Activated naive CD8-positive, alpha-beta T cell treated with anti-CD3 and anti-CD28 coated beads, Interleukin-2, amount 10 ng/mL, durations not matched to agents 7 days and 5 days (primary cell): Measurements from ENCODE around the gene PEF1. TPM values are rescaled to one million over a fixed set of nuclear protein-coding genes. Genes with fewer than 3 reads are reported as not detected.

Source experiments
- ATAC-seq: fragments of 150-1000 bp; cut with Tn5 transposase; one replicate; pipeline ENCODE4 v1.10.0; 2021; ENCODE audit warnings: low read depth, moderate library complexity
- POLR2A ChIA-PET: fragments of 350-600 bp; sonication (Branson Sonifier 250); formaldehyde crosslinking; loops from one replicate; lab custom pipeline; 2021; ENCODE audit warnings: antibody characterized with exemption; lab: Charles Lee
- DNase-seq: peaks from one replicate; pipeline ENCODE4 v3.0.0; 2021
- H3K27ac Mint-ChIP-seq: one replicate; pipeline ENCODE4 v1.8.0; 2022; ENCODE audit warnings: mild to moderate bottlenecking, mixed read lengths
- H3K27me3 Mint-ChIP-seq: one replicate; pipeline ENCODE4 v1.8.0; 2022; ENCODE audit warnings: mild to moderate bottlenecking, moderate library complexity, mixed read lengths
- H3K36me3 Mint-ChIP-seq: one replicate; pipeline ENCODE4 v1.8.0; 2021; ENCODE audit warnings: mild to moderate bottlenecking, mixed read lengths
- H3K4me1 Mint-ChIP-seq: one replicate; pipeline ENCODE4 v1.8.0; 2021; ENCODE audit warnings: mixed read lengths
- H3K4me3 Mint-ChIP-seq: one replicate; pipeline ENCODE4 v1.8.0; 2022; ENCODE audit warnings: mild to moderate bottlenecking, moderate library complexity, mixed read lengths
- H3K9me3 Mint-ChIP-seq: one replicate; pipeline ENCODE4 v1.8.0; 2021; ENCODE audit warnings: mixed read lengths
- total RNA-seq, 2 experiments: library from RNA; stranded (reverse); gene quantifications; one replicate each; pipeline ENCODE4 v1.2.3, GENCODE V29; 2021

PEF1 gene, protein sequence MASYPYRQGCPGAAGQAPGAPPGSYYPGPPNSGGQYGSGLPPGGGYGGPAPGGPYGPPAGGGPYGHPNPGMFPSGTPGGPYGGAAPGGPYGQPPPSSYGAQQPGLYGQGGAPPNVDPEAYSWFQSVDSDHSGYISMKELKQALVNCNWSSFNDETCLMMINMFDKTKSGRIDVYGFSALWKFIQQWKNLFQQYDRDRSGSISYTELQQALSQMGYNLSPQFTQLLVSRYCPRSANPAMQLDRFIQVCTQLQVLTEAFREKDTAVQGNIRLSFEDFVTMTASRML
- 10 to 100 TPM; 47.2 TPM for total RNA-seq

DNA sequence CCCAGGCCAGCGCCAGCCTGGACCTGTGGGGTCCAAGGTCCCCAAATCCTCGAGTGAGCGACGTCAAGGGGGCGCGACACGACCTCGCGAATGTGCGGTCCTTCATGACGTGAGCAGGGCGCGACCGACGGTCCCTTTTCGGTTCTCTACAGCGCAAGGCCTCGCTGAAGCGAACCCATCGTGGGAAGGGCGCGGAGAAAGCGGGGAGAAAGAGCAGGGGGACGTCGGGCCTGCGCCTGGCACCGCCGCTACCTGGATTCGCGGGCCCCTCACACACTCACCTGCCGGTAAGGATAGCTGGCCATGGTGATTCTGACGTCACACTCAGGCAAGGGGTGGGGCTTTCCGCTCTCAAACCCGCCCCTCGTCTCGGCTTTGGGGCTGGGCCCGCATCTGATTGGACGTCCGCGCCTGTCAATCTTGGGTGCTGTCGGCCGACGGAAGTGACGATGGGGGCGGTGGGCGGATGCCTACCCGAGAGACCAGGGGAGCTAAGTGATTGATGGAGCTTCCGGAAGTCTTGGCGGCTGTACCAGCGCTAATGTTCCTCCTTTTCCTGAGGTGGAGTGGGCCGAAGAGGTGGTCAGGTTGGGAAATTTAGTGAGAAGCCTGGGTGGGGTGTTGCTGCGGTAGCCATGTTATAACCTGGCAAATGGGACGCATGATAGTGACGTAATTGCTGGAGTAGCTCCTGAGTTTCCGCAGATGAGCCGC lies at the start of gene PEF1:
TSS of gene PEF1 (minus strand) at position 317 of the 714 bp plus-strand sequence. CDS start at position 305, 12 bp downstream.
- H3K36me3 Mint-ChIP-seq: peaks cover 3% of the 10 kb centered on the region
- H3K9me3 Mint-ChIP-seq: no peaks in the 10 kb centered on the region
- ATAC-seq: peak; percentile 86
- peak within 1 kb of the TSS; percentile 99 for H3K27ac Mint-ChIP-seq
- no peaks in the 10 kb centered on the region for H3K27me3 Mint-ChIP-seq
- peaks cover 24% of the 10 kb centered on the region for H3K4me1 Mint-ChIP-seq
- H3K4me3 Mint-ChIP-seq: peak within 1 kb of the TSS; percentile 92
- POLR2A ChIA-PET: interaction anchor here (0.6 to 1.8 kb wide), 15 partner anchors 8 to 557 kb away, joined by 3 to 8 read pairs (median 3); partner anchors contain the start of genes PTP4A2, SNRNP40, TMEM39B and ZCCHC17
- DNase-seq: peak; percentile 99

DNA sequence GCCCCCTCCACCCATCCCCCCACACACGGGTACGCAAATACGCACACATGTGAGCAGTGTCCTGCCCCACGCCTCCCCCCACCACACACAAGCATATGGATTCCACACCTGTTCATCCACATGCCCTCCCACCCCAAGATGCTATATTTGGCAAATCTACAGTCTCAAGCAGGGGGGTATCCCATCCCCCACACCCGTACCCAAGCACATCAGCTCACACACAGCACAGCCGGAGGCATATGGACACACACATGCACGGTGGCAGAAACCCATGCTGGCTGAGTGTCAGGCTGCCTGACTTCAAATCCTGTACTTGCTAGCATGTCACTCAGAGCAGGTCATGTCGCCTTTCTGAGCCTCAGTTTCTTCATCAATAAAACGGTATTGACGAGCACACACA lies 48.6 kb upstream of the PEF1 start:
- ATAC-seq: no peak
- no peak for DNase-seq
- POLR2A ChIA-PET: no interaction called here
- Mint-ChIP-seq H3K4me3 (no peak overlapping the region), H3K27ac (no peak overlapping the region), H3K4me1 (peaks cover 3% of the 10 kb centered on the region), H3K36me3 (no peaks in the 10 kb centered on the region), H3K27me3 (peaks cover 4% of the 10 kb centered on the region), H3K9me3 (no peaks in the 10 kb centered on the region)

DNA sequence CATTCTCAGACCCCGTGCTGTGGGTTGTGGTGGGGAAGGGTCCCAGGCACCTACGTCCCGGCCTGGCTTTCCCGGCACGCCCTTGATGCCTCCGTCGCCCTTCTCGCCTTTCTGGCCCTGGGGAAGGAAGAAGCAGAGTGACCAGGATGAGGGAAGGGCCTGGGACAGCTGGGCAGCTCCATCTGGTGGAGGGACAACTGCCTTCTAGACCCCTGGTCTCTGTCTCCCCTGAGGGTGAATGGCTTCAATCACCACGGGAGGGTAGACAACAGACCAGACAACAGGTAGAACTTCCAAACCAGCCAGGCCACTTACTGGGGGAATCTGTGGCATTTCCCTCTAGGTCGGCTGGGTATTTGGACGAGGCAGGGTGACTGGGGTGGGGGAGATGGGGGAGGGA lies 47.3 kb upstream of the PEF1 start:
- no peak overlapping the region for H3K27ac Mint-ChIP-seq
- peaks cover 7% of the 10 kb centered on the region for H3K27me3 Mint-ChIP-seq
- no peaks in the 10 kb centered on the region for H3K9me3 Mint-ChIP-seq
- H3K4me1 Mint-ChIP-seq: peaks cover 3% of the 10 kb centered on the region
- ATAC-seq (no peak), DNase-seq (no peak)
- H3K36me3 Mint-ChIP-seq: no peaks in the 10 kb centered on the region
- H3K4me3 Mint-ChIP-seq: no peak overlapping the region
- POLR2A ChIA-PET: no interaction called here

DNA sequence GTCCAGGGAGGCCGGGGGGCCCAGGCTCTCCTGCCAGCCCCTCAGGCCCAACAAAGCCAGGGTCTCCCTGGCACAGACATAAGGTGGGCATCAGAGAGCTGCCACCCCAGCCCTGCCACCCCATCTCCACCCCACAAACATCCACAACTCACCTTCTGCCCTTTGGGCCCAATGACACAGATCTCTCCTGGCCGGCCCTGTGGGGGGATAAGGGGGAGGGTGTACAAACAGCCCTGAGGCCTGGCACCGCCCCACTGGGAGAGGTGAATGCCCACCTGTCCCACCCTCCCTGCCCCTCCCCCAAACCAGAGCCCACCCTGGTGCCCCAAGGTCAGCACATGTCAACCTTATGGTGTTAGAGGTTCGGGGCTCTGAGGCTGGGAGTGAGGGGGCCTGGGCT lies 46.8 kb upstream of the PEF1 start:
- POLR2A ChIA-PET: no interaction called here

DNA sequence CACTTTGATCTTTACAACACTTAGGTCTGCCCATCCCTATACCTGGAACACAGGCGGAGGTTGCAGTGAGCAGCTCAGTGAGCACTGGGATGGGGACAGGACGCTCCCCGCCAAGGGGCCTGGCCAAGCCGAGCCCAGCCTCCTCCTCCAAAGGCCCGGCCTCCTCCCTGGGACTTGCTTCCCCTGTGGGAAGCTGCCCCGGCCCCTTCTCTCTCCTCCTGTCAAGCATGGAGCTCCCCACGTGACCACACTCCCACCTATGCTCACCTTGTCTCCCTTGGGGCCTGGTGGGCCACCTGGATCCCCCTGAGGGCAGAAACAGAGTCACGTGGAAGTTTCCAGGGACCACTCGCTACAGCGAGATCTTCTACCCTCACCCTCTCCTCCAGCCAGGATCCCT lies 46.2 kb upstream of the PEF1 start:
- H3K4me3 Mint-ChIP-seq: no peak overlapping the region
- POLR2A ChIA-PET: no interaction called here
- ATAC-seq: no peak
- H3K36me3 Mint-ChIP-seq: no peaks in the 10 kb centered on the region
- no peak overlapping the region for H3K27ac Mint-ChIP-seq
- no peaks in the 10 kb centered on the region for H3K9me3 Mint-ChIP-seq
- DNase-seq: no peak
- peaks cover 7% of the 10 kb centered on the region for H3K27me3 Mint-ChIP-seq
- H3K4me1 Mint-ChIP-seq: peaks cover 3% of the 10 kb centered on the region

More for the DNA sequence above, 46.8 kb upstream of the PEF1 start:
- Mint-ChIP-seq H3K27ac (no peak overlapping the region), H3K27me3 (peaks cover 7% of the 10 kb centered on the region), H3K36me3 (no peaks in the 10 kb centered on the region), H3K9me3 (no peaks in the 10 kb centered on the region), H3K4me3 (no peak overlapping the region), H3K4me1 (peaks cover 3% of the 10 kb centered on the region)
- ATAC-seq: no peak
- no peak for DNase-seq

DNA sequence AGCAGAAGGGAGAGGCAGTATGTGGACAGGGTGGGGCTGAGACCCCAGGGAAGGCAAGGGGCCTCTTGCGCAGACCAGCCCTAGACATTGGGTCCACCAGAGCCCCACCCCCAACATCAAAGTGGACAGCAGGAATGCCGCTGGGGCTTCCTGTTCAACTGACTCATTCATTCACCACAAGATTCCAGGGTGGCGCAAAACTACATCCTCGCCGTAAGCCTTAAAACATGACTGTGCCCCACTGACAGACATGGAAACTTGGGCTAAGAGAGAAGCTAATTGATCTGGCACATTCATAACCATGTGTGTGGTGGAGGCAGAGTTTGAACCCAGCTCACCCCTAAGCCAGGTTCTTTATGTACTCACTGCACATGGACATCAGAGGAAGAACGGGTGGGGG lies 45.2 kb upstream of the PEF1 start:
- Mint-ChIP-seq H3K27me3 (peaks cover 7% of the 10 kb centered on the region), H3K4me3 (no peak overlapping the region), H3K9me3 (no peaks in the 10 kb centered on the region), H3K36me3 (no peaks in the 10 kb centered on the region), H3K27ac (no peak overlapping the region), H3K4me1 (peaks cover 3% of the 10 kb centered on the region)
- DNase-seq (no peak), ATAC-seq (no peak)
- POLR2A ChIA-PET: no interaction called here

DNA sequence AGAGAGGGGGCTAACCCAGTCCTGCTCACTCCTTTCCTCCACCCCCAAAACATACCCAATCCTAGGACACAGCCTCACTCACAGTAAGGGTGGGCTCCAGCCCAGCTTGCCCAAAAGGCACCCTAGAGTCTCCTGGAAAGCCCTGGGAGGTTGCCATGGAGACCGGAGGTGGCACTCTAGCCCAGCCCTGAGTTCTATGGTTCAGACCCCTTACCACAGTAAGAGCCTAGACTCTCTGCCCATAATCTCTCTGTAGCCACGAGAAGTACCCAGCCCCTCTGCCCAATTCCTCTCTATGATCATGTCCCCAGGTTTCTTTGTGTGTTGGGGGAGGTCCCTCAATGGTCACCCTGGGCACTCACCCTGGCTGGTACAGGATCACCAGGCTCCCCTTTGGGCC lies 44.7 kb upstream of the PEF1 start:
- H3K9me3 Mint-ChIP-seq: no peaks in the 10 kb centered on the region
- no peaks in the 10 kb centered on the region for H3K36me3 Mint-ChIP-seq
- no peak for ATAC-seq
- peaks cover 3% of the 10 kb centered on the region for H3K4me1 Mint-ChIP-seq
- no peak overlapping the region for H3K27ac Mint-ChIP-seq
- H3K27me3 Mint-ChIP-seq: peaks cover 9% of the 10 kb centered on the region
- no peak overlapping the region for H3K4me3 Mint-ChIP-seq
- DNase-seq: no peak
- POLR2A ChIA-PET: no interaction called here

DNA sequence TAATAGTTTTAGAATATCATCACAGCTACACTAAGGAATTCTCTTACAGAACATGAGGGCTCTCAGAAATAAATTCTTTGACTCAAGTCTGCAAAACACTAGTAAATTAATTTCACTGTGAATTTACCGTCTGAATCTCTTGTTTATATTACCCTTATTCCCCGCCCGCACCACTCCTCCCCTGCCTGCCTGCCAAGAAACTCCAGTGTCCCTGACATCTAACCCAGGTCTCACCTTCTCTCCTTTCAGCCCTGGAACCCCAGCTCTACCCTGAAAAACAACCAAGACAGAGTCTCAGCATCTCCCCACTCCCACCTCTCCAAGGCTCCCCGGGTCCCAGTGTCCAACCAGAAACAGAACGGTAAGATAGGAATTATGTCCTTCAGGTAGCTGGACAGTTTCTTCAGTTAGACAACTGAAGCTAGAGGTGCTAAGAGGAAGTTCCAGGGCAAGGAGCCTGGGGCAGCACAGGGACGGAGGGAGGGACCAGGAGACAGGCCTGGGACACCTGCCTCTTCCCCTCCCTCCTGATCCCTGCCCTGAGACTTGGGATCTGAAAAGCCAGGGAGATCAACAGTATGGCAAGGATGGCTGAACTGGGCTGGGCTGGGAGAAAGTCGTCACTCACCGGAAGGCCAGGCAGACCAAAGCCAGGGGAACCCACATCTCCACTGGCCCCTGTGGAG lies 43.7 kb upstream of the PEF1 start:
- no peak for DNase-seq
- H3K4me1 Mint-ChIP-seq: no peaks in the 10 kb centered on the region
- no peak overlapping the region for H3K4me3 Mint-ChIP-seq
- H3K27me3 Mint-ChIP-seq: peaks cover 7% of the 10 kb centered on the region
- no peaks in the 10 kb centered on the region for H3K36me3 Mint-ChIP-seq
- POLR2A ChIA-PET: no interaction called here
- H3K27ac Mint-ChIP-seq: no peak overlapping the region
- ATAC-seq: no peak
- H3K9me3 Mint-ChIP-seq: no peaks in the 10 kb centered on the region

DNA sequence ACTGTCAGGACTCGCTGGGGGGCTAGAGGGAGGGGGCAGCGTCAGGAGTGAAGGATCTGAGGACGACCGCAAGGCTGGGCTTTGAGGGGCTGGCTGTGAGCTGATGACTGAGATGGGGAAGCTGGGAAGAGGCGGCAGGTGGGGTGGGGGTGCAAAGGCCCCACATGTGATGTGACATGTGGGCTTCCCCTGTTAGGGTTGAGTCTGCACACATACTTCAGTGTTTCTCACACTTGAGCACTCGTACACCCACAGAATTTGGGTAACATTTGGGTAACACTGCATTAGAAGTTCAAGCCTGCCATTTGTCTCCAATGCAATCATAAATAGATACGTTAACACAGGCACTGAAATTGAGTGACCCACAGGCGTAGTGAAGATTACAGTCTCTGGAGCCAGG lies 42.9 kb upstream of the PEF1 start:
- Mint-ChIP-seq H3K27me3 (peaks cover 7% of the 10 kb centered on the region), H3K9me3 (no peaks in the 10 kb centered on the region), H3K36me3 (no peaks in the 10 kb centered on the region)

DNA sequence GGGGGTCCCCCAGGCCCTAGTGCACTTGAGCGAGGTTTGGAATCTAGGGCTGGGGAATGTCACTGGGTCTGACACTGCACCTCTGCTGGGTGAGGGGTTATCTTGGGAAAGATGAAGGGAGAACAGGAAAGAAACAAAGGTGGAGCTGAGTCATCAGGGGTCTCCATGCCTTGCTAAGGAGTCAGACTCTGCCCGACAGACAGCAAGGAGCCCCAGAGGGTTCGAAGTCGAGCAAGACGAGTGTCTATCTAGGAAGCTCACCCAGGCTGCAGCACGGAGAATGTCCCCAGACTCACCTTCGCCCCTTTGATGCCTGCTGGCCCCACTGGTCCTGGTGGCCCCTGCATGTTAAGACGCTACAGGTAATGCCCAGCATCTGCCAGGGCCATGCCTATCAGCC lies 41.1 kb upstream of the PEF1 start:
- H3K27ac Mint-ChIP-seq: no peak overlapping the region
- no peaks in the 10 kb centered on the region for H3K36me3 Mint-ChIP-seq
- no peak overlapping the region for H3K4me3 Mint-ChIP-seq

More for the DNA sequence above, 42.9 kb upstream of the PEF1 start:
- Mint-ChIP-seq H3K27ac (no peak overlapping the region), H3K4me3 (no peak overlapping the region), H3K4me1 (no peaks in the 10 kb centered on the region)
- no peak for DNase-seq
- no peak for ATAC-seq
- POLR2A ChIA-PET: no interaction called here

DNA sequence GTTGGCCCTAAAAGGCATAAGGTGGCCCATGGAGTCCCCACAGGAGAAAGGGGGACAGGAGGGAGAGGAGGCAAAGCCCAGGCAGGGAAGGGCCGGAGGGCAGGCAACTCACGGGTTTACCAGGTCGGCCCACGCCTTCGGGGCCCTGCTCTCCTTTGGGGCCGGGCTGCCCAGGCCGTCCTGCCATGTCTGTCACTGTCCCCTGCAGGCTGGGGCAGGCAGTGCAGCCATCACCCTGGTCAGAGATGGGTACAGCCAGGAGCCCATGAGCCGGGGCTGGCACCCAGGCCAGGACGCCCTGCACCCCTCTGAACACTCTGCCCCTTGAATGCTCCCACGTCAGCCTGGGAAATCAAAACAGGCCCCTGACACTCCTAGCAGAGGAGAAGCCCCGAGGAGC lies 39.3 kb upstream of the PEF1 start:
- DNase-seq (no peak), ATAC-seq (peak; percentile 44)
- peaks cover 8% of the 10 kb centered on the region for H3K27me3 Mint-ChIP-seq
- H3K9me3 Mint-ChIP-seq: no peaks in the 10 kb centered on the region
- H3K4me3 Mint-ChIP-seq: no peak overlapping the region
- POLR2A ChIA-PET: no interaction called here
- no peaks in the 10 kb centered on the region for H3K4me1 Mint-ChIP-seq
- H3K36me3 Mint-ChIP-seq: no peaks in the 10 kb centered on the region
- H3K27ac Mint-ChIP-seq: no peak overlapping the region

More for the DNA sequence above, 41.1 kb upstream of the PEF1 start:
- POLR2A ChIA-PET: no interaction called here
- no peak for ATAC-seq
- DNase-seq: no peak
- Mint-ChIP-seq H3K4me1 (no peaks in the 10 kb centered on the region), H3K9me3 (no peaks in the 10 kb centered on the region), H3K27me3 (peaks cover 7% of the 10 kb centered on the region)

DNA sequence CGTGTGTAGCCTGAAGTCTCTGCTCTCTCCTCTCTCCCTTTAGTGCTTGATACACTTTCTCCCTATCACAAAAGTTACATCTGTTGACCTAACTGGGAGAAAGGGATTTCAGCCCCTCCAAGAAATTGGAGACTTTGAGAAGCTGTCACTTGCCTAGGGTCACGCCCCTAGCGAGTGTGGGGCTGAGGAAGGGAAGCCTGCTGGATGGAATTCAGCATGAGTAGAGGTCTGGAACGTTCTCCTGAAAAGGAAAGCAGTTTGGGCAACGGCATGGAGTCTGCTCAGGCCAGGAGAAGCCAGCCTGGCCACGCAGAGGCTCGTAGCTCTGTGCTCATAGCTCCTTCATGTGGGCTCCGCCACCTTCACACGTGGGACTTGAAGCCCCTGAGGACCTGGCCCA lies 36.7 kb upstream of the PEF1 start:
- no peaks in the 10 kb centered on the region for H3K9me3 Mint-ChIP-seq
- H3K27ac Mint-ChIP-seq: no peak overlapping the region
- DNase-seq: no peak
- peaks cover 9% of the 10 kb centered on the region for H3K27me3 Mint-ChIP-seq
- no peaks in the 10 kb centered on the region for H3K4me1 Mint-ChIP-seq
- no peak for ATAC-seq
- H3K36me3 Mint-ChIP-seq: no peaks in the 10 kb centered on the region
- H3K4me3 Mint-ChIP-seq: no peak overlapping the region
- POLR2A ChIA-PET: no interaction called here

DNA sequence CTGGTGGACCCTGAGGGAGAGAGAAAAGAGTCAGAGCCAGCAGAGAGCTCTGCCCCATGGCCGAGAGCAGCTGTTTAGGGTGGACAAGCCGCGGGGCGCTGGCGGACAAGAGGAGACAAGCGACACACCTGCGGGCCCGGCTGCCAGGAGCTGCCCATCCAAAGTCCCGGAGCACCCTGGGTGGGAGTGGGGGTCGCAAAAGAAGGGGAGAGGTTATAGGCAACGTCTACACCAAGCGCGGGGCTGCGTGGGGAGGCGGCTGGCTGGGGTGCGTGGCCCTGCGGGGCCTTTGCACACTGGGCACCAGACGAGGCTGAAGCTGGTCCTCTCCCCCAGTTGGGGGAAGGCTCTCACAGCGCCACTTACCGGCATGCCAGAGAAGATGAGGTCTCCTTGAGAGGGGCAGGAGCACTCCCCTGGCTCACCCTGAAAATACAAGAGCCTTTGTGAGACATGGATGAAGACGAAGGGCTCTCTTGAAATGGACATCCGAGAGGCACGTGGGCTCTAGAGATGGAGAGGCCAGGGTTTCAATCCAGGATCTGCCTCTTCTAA lies 35.1 kb upstream of the PEF1 start:
- Mint-ChIP-seq H3K4me3 (no peak overlapping the region), H3K27ac (no peak overlapping the region), H3K36me3 (no peaks in the 10 kb centered on the region), H3K4me1 (no peaks in the 10 kb centered on the region), H3K27me3 (peaks cover 8% of the 10 kb centered on the region), H3K9me3 (no peaks in the 10 kb centered on the region)
- POLR2A ChIA-PET: no interaction called here
- ATAC-seq (no peak), DNase-seq (no peak)
